DMS153 treated with DMSO at 0.1 percent for 48 hours (cell line): Measurements from ENCODE around the gene MBOAT2.

Experiments
- DNase-seq: peaks from one replicate; lab custom pipeline; 2025; ENCODE audit not compliant: unreplicated experiment; lab: John Stamatoyannopoulos, UW

The MBOAT2 gene

GRCh38 chr2:8867363-8867762 lies 136.1 kb downstream of the MBOAT2 start:
- DNase-seq, result no peak

- no peak for DNase-seq
Observed at GRCh38 chr2:8863331-8863953, 140.0 kb downstream of the MBOAT2 start.

- no peak for DNase-seq
Observed at GRCh38 chr2:8862230-8862629, 141.3 kb downstream of the MBOAT2 start.

- no peak for DNase-seq
Observed at GRCh38 chr2:8861797-8862196, 141.7 kb downstream of the MBOAT2 start.

- no peak for DNase-seq
Observed at GRCh38 chr2:8860239-8860638, 143.2 kb downstream of the MBOAT2 start.

- no peak for DNase-seq
Observed at GRCh38 chr2:8858910-8859309, 144.6 kb downstream of the MBOAT2 start.

- DNase-seq, result no peak
Observed at GRCh38 chr2:8858264-8858663, 145.2 kb downstream of the MBOAT2 start.

- no peak for DNase-seq
Observed at GRCh38 chr2:8857709-8858108, 145.8 kb downstream of the MBOAT2 start.

GRCh38 chr2:8856176-8856575 lies 147.3 kb downstream of the MBOAT2 start:
- DNase-seq, result no peak

- DNase-seq, result no peak
Observed at GRCh38 chr2:8855010-8855409, 148.5 kb downstream of the MBOAT2 start.

GRCh38 chr2:8853426-8853825 lies 150.1 kb downstream of the MBOAT2 start:
- DNase-seq, result no peak

- no peak for DNase-seq
Observed at GRCh38 chr2:8851811-8852560, 151.5 kb downstream of the MBOAT2 start.

- DNase-seq, result no peak
Observed at GRCh38 chr2:8850845-8851487, 152.5 kb downstream of the MBOAT2 start.

- no peak for DNase-seq
Observed at GRCh38 chr2:8849327-8849726, 154.2 kb downstream of the MBOAT2 start.

- DNase-seq, result no peak
Observed at GRCh38 chr2:8848328-8849100, 155.0 kb downstream of the MBOAT2 start.

- no peak for DNase-seq
Observed at GRCh38 chr2:8847400-8847799, 156.1 kb downstream of the MBOAT2 start.

- no peak for DNase-seq
Observed at GRCh38 chr2:8841932-8842331, 161.6 kb downstream of the MBOAT2 start.

GRCh38 chr2:8840475-8841091 lies 162.9 kb downstream of the MBOAT2 start:
- no peak for DNase-seq

- no peak for DNase-seq
Observed at GRCh38 chr2:8839189-8839965, 164.1 kb downstream of the MBOAT2 start.

GRCh38 chr2:8837795-8838140 lies 165.7 kb downstream of the MBOAT2 start:
- no peak for DNase-seq
